ENCODE measurements around the gene AHCY.

The AHCY gene

GRCh38 chr20:34295284-34295683 is 7.9 kb downstream of the AHCY start:
- TF ChIP-seq POLR2AphosphoS5 (IDR thresholded peaks at IDR 0.05; ENCODE audit: low read depth, low read length) (no peak), FOXP2 (optimal IDR thresholded peaks at IDR 0.05; ENCODE audit: borderline replicate concordance, extremely low read depth, extremely low read length, insufficient read depth) (no peak), SIN3A (IDR thresholded peaks at IDR 0.05; ENCODE audit: borderline replicate concordance, insufficient read depth, low read length) (no peak), REST (IDR thresholded peaks at IDR 0.05; ENCODE audit: insufficient read depth in 1 of 2, low read depth in 2 of 2, low read length in 2 of 2) (no peak), TAF1 (IDR thresholded peaks at IDR 0.05; ENCODE audit: borderline replicate concordance, insufficient read depth, low read length) (no peak)

GRCh38 chr20:34294563-34294962 is 8.6 kb downstream of the AHCY start:
- no peak for TF ChIP-seq POLR2AphosphoS5 (IDR thresholded peaks at IDR 0.05; ENCODE audit: low read depth, low read length)
- no peak for TF ChIP-seq SIN3A (IDR thresholded peaks at IDR 0.05; ENCODE audit: borderline replicate concordance, insufficient read depth, low read length)
- no peak for TF ChIP-seq FOXP2 (optimal IDR thresholded peaks at IDR 0.05; ENCODE audit: borderline replicate concordance, extremely low read depth, extremely low read length, insufficient read depth)
- TF ChIP-seq TAF1 (IDR thresholded peaks at IDR 0.05; ENCODE audit: borderline replicate concordance, insufficient read depth, low read length) = no peak
- no peak for TF ChIP-seq REST (IDR thresholded peaks at IDR 0.05; ENCODE audit: insufficient read depth in 1 of 2, low read depth in 2 of 2, low read length in 2 of 2)

- TF ChIP-seq SIN3A (IDR thresholded peaks at IDR 0.05; ENCODE audit: borderline replicate concordance, insufficient read depth, low read length) = no peak
- TF ChIP-seq REST (IDR thresholded peaks at IDR 0.05; ENCODE audit: insufficient read depth in 1 of 2, low read depth in 2 of 2, low read length in 2 of 2) = no peak
- TF ChIP-seq TAF1 (IDR thresholded peaks at IDR 0.05; ENCODE audit: borderline replicate concordance, insufficient read depth, low read length) = no peak
These were observed 9.6 kb downstream of the AHCY start for GRCh38 chr20:34293589-34293988.

- TF ChIP-seq POLR2AphosphoS5 (IDR thresholded peaks at IDR 0.05; ENCODE audit: low read depth, low read length) = no peak
- TF ChIP-seq TAF1 (IDR thresholded peaks at IDR 0.05; ENCODE audit: borderline replicate concordance, insufficient read depth, low read length) = no peak
- TF ChIP-seq FOXP2 (optimal IDR thresholded peaks at IDR 0.05; ENCODE audit: borderline replicate concordance, extremely low read depth, extremely low read length, insufficient read depth) = no peak
- no peak for TF ChIP-seq SIN3A (IDR thresholded peaks at IDR 0.05; ENCODE audit: borderline replicate concordance, insufficient read depth, low read length)
- no peak for TF ChIP-seq REST (IDR thresholded peaks at IDR 0.05; ENCODE audit: insufficient read depth in 1 of 2, low read depth in 2 of 2, low read length in 2 of 2)
These were observed 10.0 kb downstream of the AHCY start for GRCh38 chr20:34293119-34293518.

GRCh38 chr20:34292496-34292895 is 10.7 kb downstream of the AHCY start:
- TF ChIP-seq POLR2AphosphoS5 (IDR thresholded peaks at IDR 0.05; ENCODE audit: low read depth, low read length) (no peak), TAF1 (IDR thresholded peaks at IDR 0.05; ENCODE audit: borderline replicate concordance, insufficient read depth, low read length) (no peak), SIN3A (IDR thresholded peaks at IDR 0.05; ENCODE audit: borderline replicate concordance, insufficient read depth, low read length) (no peak), FOXP2 (optimal IDR thresholded peaks at IDR 0.05; ENCODE audit: borderline replicate concordance, extremely low read depth, extremely low read length, insufficient read depth) (no peak), REST (IDR thresholded peaks at IDR 0.05; ENCODE audit: insufficient read depth in 1 of 2, low read depth in 2 of 2, low read length in 2 of 2) (no peak)
